ENCODE results near the gene SPC24. TPM values are rescaled to one million over a fixed set of nuclear protein-coding genes. Genes with fewer than 3 reads are reported as not detected.

SPC24 gene
- total RNA-seq, 4 donors from 2014 or later, result 4.2 to 6.8 (median 5.7) TPM

GRCh38 chr19:11116507-11116906 is 39.1 kb downstream of the SPC24 start:
- no peak for ATAC-seq
- WGBS, 2 donors (ENCODE audit: low coverage in 1 of 2), result 50% methylated on average over 2 of the region's 9 CpGs; no CpG with 5 or more reads in 1 of the 2 donors
- no peaks in the 10 kb centered on the region for H3K27me3 ChIP-seq
- no peaks in the 10 kb centered on the region for H3K4me1 ChIP-seq
- H3K36me3 ChIP-seq, result peaks cover 0 to 97% of the 10 kb centered on the region in 2 donors
- TF ChIP-seq, protein P1, sequence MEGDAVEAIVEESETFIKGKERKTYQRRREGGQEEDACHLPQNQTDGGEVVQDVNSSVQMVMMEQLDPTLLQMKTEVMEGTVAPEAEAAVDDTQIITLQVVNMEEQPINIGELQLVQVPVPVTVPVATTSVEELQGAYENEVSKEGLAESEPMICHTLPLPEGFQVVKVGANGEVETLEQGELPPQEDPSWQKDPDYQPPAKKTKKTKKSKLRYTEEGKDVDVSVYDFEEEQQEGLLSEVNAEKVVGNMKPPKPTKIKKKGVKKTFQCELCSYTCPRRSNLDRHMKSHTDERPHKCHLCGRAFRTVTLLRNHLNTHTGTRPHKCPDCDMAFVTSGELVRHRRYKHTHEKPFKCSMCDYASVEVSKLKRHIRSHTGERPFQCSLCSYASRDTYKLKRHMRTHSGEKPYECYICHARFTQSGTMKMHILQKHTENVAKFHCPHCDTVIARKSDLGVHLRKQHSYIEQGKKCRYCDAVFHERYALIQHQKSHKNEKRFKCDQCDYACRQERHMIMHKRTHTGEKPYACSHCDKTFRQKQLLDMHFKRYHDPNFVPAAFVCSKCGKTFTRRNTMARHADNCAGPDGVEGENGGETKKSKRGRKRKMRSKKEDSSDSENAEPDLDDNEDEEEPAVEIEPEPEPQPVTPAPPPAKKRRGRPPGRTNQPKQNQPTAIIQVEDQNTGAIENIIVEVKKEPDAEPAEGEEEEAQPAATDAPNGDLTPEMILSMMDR (IDR thresholded peaks at IDR 0.05), result no peak
- TF ChIP-seq POLR2AphosphoS5 (IDR thresholded peaks at IDR 0.05), result no peak
- no peak for TF ChIP-seq EP300 (IDR thresholded peaks at IDR 0.05)
- no peak for TF ChIP-seq POLR2A (IDR thresholded peaks at IDR 0.05)
- no peak overlapping the region for H3K27ac ChIP-seq
- H3K9me3 ChIP-seq, result no peaks in the 10 kb centered on the region
- H3K4me3 ChIP-seq, result no peak overlapping the region

DNA sequence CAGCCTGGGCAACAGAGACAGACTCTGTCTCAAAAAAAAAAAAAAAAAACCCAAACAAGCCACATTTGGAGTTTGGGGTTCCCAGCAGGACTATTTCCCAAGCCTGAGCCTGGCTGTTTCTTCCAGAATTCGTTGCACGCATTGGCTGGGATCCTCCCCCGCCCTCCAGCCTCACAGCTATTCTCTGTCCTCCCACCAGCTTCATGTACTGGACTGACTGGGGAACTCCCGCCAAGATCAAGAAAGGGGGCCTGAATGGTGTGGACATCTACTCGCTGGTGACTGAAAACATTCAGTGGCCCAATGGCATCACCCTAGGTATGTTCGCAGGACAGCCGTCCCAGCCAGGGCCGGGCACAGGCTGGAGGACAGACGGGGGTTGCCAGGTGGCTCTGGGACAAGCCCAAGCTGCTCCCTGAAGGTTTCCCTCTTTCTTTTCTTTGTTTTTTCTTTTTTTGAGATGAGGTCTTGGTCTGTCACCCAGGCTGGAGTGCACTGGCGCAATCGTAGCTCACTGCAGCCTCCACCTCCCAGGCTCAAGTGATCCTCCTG is 39.6 kb downstream of the SPC24 start:
- 50 to 87% methylated on average over 1 to 6 of the region's 11 CpGs for WGBS, 2 donors (ENCODE audit: low coverage in 1 of 2)
- no peaks in the 10 kb centered on the region for H3K27me3 ChIP-seq
- TF ChIP-seq POLR2A (IDR thresholded peaks at IDR 0.05) (no peak), POLR2AphosphoS5 (IDR thresholded peaks at IDR 0.05) (no peak), EP300 (IDR thresholded peaks at IDR 0.05) (no peak)
- TF ChIP-seq, protein P1 (IDR thresholded peaks at IDR 0.05), result no peak
- no peak overlapping the region for H3K27ac ChIP-seq
- peaks cover 0 to 97% of the 10 kb centered on the region in 2 donors for H3K36me3 ChIP-seq
- ATAC-seq, result no peak
- no peak overlapping the region for H3K4me3 ChIP-seq
- H3K9me3 ChIP-seq, result no peaks in the 10 kb centered on the region
- no peaks in the 10 kb centered on the region for H3K4me1 ChIP-seq

- 94% methylated on average over 5 of the region's 5 CpGs; no CpG with 5 or more reads in 1 of the 2 donors for WGBS, 2 donors (ENCODE audit: low coverage in 1 of 2)
- TF ChIP-seq POLR2AphosphoS5 (IDR thresholded peaks at IDR 0.05) (no peak), EP300 (IDR thresholded peaks at IDR 0.05) (no peak), POLR2A (IDR thresholded peaks at IDR 0.05) (no peak)
- TF ChIP-seq, protein P1 (IDR thresholded peaks at IDR 0.05), result no peak
- peaks cover 0 to 97% of the 10 kb centered on the region in 2 donors for H3K36me3 ChIP-seq
- no peak overlapping the region for H3K27ac ChIP-seq
- no peaks in the 10 kb centered on the region for H3K27me3 ChIP-seq
- H3K4me1 ChIP-seq, result no peaks in the 10 kb centered on the region
- ATAC-seq, result no peak
- no peak overlapping the region for H3K4me3 ChIP-seq
- no peaks in the 10 kb centered on the region for H3K9me3 ChIP-seq
These were observed 40.5 kb downstream of the SPC24 start for GRCh38 chr19:11115042-11115441.

GRCh38 chr19:11113140-11113708 is 42.4 kb downstream of the SPC24 start:
- WGBS, 2 donors (ENCODE audit: low coverage in 1 of 2), result no CpG with 5 or more reads among the region's 27 CpGs
- Histone ChIP-seq H3K27ac (no peak overlapping the region), H3K36me3 (peaks cover 0 to 100% of the 10 kb centered on the region in 2 donors), H3K4me1 (no peaks in the 10 kb centered on the region), H3K9me3 (no peaks in the 10 kb centered on the region), H3K27me3 (no peaks in the 10 kb centered on the region), H3K4me3 (no peak overlapping the region)
- no peak for ATAC-seq
- TF ChIP-seq POLR2AphosphoS5 (IDR thresholded peaks at IDR 0.05), result no peak
- TF ChIP-seq POLR2A (IDR thresholded peaks at IDR 0.05), result no peak
- no peak for TF ChIP-seq EP300 (IDR thresholded peaks at IDR 0.05)
- TF ChIP-seq, protein P1 (IDR thresholded peaks at IDR 0.05), result no peak

- no peak for ATAC-seq
- Histone ChIP-seq H3K4me3 (no peak overlapping the region), H3K27me3 (no peaks in the 10 kb centered on the region), H3K9me3 (no peaks in the 10 kb centered on the region), H3K4me1 (no peaks in the 10 kb centered on the region), H3K36me3 (peaks cover 0 to 100% of the 10 kb centered on the region in 2 donors), H3K27ac (no peak overlapping the region)
- TF ChIP-seq POLR2A (IDR thresholded peaks at IDR 0.05), result no peak
- no peak for TF ChIP-seq EP300 (IDR thresholded peaks at IDR 0.05)
- TF ChIP-seq, protein P1 (IDR thresholded peaks at IDR 0.05), result no peak
- no peak for TF ChIP-seq POLR2AphosphoS5 (IDR thresholded peaks at IDR 0.05)
- WGBS, 2 donors (ENCODE audit: low coverage in 1 of 2), result 80 to 81% methylated on average over 1 to 3 of the region's 8 CpGs
These were observed 43.8 kb downstream of the SPC24 start for GRCh38 chr19:11111771-11112144.

Data from gastroesophageal sphincter (tissue), 4 donors.